Osteocyte (in vitro differentiated cells): Measurements from ENCODE around the gene PAK1. TPM values are rescaled to one million over a fixed set of nuclear protein-coding genes. Genes with fewer than 3 reads are reported as not detected.

ENCODE experiments used
- DNase-seq: peaks from one replicate; pipeline ENCODE4 v3.0.0; 2021; ENCODE audit warnings: mixed read lengths; ENCODE audit not compliant: unreplicated experiment; ENCODE audit errors: extremely low spot score
- H3K27ac Mint-ChIP-seq: one replicate; pipeline ENCODE4 v1.8.0; 2021; ENCODE audit warnings: mild to moderate bottlenecking, mixed read lengths; ENCODE audit not compliant: unreplicated experiment
- H3K27me3 Mint-ChIP-seq: one replicate; pipeline ENCODE4 v1.8.0; 2021; ENCODE audit warnings: mixed read lengths; ENCODE audit not compliant: unreplicated experiment
- H3K36me3 Mint-ChIP-seq: one replicate; pipeline ENCODE4 v1.8.0; 2021; ENCODE audit warnings: mixed read lengths; ENCODE audit not compliant: unreplicated experiment
- H3K4me1 Mint-ChIP-seq: one replicate; pipeline ENCODE4 v1.8.0; 2021; ENCODE audit warnings: mixed read lengths; ENCODE audit not compliant: unreplicated experiment
- H3K4me3 Mint-ChIP-seq: one replicate; pipeline ENCODE4 v1.8.0; 2021; ENCODE audit warnings: mild to moderate bottlenecking, moderate library complexity, mixed read lengths; ENCODE audit not compliant: unreplicated experiment
- H3K9me3 Mint-ChIP-seq: one replicate; pipeline ENCODE4 v1.8.0; 2021; ENCODE audit warnings: mixed read lengths; ENCODE audit not compliant: unreplicated experiment
- CTCF ChIP-seq: fragments of 200-600 bp; sonication (generic); IDR thresholded peaks from 2 replicates; pipeline ENCODE4 v1.5.0; 2021; ENCODE audit warnings: antibody characterized with exemption, mild to moderate bottlenecking, moderate library complexity
- total RNA-seq: library from RNA; stranded (reverse); gene quantifications from 2 replicates; pipeline ENCODE4 v1.2.1, GENCODE V29; 2021

The PAK1 gene
- total RNA-seq, 1 donor from 2014 or later = 20.9 TPM

GRCh38 chr11:77410076-77410827 lies 63.6 kb downstream of the PAK1 start:
- Mint-ChIP-seq H3K27me3 (no peaks in the 10 kb centered on the region), H3K27ac (peak overlapping the region; percentile 19), H3K36me3 (no peaks in the 10 kb centered on the region), H3K4me3 (peak overlapping the region; percentile 90), H3K9me3 (no peaks in the 10 kb centered on the region), H3K4me1 (peaks cover 25% of the 10 kb centered on the region)
- no peak for TF ChIP-seq CTCF
- DNase-seq = no peak

DNA sequence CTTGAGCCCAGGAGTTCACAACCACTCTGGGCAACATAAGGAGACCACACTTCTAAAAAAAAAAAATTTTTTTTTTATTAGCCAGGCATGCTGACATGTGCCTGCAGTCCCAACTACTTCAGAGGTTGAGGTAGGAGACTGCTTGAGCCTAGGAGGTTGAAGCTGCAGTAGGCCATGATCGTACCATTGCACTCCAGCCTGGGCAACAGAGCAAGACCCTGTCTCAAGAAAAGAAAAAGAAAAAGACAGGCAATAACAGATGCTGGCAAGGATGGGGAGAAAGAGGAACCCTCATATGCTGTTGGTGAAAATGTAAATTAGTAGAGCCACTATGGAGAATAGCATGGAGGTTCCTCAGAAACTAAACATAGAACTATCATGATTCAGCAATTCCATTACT lies 64.8 kb downstream of the PAK1 start:
- DNase-seq = no peak
- no peaks in the 10 kb centered on the region for H3K36me3 Mint-ChIP-seq
- no peak overlapping the region for H3K4me3 Mint-ChIP-seq
- H3K27me3 Mint-ChIP-seq = no peaks in the 10 kb centered on the region
- no peak for TF ChIP-seq CTCF
- H3K9me3 Mint-ChIP-seq = no peaks in the 10 kb centered on the region
- H3K4me1 Mint-ChIP-seq = peaks cover 25% of the 10 kb centered on the region
- no peak overlapping the region for H3K27ac Mint-ChIP-seq

DNA sequence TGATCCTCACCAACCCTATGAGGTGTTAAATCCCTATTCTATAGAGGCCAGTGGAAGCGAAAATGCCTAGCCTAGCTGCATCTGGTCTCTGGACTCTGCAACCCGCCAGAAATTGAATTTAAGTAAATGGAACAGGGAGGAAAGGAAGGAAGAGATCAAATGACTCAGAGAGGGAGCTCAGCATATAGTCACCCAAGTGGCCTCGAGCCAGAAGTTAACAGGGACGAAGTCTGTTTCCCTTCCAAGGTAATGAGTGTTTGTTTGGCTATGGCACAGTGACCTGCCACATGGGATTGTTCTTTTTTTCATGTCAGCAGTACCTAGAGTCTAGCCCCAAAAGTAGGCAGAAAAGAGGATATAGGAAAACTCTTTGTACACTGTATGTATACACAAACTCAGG lies 66.3 kb downstream of the PAK1 start:
- Mint-ChIP-seq H3K4me1 (peaks cover 25% of the 10 kb centered on the region), H3K27me3 (no peaks in the 10 kb centered on the region), H3K36me3 (no peaks in the 10 kb centered on the region), H3K4me3 (no peak overlapping the region), H3K9me3 (no peaks in the 10 kb centered on the region), H3K27ac (no peak overlapping the region)
- DNase-seq = no peak
- no peak for TF ChIP-seq CTCF

DNA sequence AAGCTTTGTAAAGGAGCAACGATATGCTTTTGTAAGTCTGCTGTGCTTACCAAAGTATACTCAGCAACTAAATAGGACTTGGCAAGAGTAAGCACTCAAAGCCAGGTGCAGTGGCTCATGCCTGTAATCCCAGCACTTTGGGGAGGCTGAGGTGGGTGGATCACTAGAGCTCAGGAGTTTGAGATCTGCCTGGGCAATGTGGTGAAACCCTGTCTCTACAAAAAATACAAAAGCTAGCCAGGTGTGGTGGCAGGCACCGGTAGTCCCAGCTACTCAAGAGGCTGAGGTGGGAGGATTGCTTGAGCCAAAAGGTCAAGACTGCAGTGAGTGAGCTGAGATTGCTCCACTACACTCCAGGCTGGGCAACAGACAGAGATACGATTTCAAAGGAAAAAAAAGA lies 67.5 kb downstream of the PAK1 start:
- Mint-ChIP-seq H3K4me1 (peaks cover 19% of the 10 kb centered on the region), H3K36me3 (no peaks in the 10 kb centered on the region), H3K4me3 (no peak overlapping the region), H3K27me3 (no peaks in the 10 kb centered on the region), H3K27ac (no peak overlapping the region), H3K9me3 (no peaks in the 10 kb centered on the region)
- no peak for DNase-seq
- TF ChIP-seq CTCF = no peak

DNA sequence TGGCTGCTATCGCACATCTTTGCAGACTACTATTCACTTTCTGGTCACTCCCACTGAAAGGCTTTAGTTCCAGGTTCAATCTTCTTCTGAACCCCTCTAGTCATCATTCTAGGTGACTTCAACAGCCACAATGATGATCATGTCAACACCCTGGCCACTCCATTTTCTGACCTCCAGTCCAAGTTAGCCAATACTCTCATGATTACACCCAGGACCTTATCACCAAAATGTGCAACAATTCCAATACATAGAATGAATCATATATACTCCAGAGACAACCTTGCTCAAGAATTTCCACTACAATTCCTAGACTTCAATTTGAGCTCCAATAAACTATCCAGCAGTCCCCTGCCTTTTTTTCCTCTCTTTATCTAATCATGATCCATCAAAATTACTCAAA lies 70.7 kb downstream of the PAK1 start:
- H3K4me1 Mint-ChIP-seq = peaks cover 6% of the 10 kb centered on the region
- no peak for TF ChIP-seq CTCF
- H3K9me3 Mint-ChIP-seq = no peaks in the 10 kb centered on the region
- no peaks in the 10 kb centered on the region for H3K27me3 Mint-ChIP-seq
- no peak for DNase-seq
- no peaks in the 10 kb centered on the region for H3K36me3 Mint-ChIP-seq
- no peak overlapping the region for H3K4me3 Mint-ChIP-seq
- no peak overlapping the region for H3K27ac Mint-ChIP-seq
